HG03520 (cell line): ENCODE data around the gene NXN.
"Not testable (repeated sequence)": the region's sequence is repeated elsewhere in the genome, so short reads cannot be mapped to it uniquely, and the experiment has no call there.

ENCODE experiments used
- ATAC-seq: cut with Tn5 transposase; IDR thresholded peaks from one replicate; pipeline ENCODE4 v1.9.1; 2021; ENCODE audit warnings: mild to moderate bottlenecking, moderate library complexity; ENCODE audit not compliant: unreplicated experiment

Gene NXN

DNA sequence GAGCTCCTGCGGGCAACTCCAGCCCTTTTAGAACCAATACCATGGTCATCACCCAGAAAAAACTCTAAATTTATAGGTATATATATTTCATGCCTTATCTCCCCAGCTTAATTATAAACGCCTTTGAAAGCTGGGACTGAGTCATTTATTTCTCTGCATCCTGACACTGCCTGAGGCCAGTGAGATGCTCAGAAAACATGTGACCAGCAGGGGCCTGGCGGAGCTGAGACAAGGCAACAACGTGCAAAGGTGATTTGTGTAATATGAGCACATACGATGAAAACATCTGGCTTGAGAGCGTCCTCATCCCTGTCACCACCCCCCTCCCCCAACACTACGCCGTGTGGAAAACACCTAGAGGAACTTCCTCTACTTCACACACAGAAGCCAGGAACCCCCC is 22.7 kb downstream of the NXN start:
- no peak for ATAC-seq

DNA sequence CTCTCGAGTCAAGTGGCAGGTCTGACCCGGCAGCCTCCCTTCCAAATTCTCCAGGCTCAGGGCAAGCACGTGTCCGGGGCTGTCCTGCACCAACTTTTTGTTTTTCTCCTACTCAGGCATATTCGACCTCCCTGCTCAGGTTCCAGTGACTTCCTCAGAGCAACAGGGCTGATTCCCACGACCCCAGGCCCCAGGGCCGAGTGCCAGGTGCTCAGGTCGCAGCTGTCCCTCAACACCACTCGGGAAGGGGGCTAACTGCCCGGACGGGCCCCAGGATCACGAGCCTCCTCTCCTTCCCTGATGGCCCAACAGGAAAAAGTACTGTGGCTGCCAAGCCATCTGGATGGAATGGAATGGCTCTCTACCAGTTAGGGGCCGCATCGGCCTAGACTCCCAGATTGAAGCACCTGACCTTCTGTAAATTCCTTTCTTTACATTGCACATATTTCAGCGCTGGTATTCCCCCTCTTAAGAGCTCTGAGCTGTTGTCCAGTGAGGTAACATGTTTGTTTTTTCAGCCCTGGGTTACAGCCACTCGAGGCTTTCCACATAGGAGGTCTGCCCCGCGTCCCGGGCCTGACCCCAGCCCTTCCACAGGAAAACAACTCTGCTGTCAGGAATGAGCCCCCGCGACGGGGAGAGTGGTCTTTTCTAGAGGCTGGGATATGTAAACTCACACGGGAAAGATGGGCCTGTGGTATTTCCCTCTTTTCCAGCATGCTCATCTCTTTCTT is 25.0 kb downstream of the NXN start:
- ATAC-seq = no peak

DNA sequence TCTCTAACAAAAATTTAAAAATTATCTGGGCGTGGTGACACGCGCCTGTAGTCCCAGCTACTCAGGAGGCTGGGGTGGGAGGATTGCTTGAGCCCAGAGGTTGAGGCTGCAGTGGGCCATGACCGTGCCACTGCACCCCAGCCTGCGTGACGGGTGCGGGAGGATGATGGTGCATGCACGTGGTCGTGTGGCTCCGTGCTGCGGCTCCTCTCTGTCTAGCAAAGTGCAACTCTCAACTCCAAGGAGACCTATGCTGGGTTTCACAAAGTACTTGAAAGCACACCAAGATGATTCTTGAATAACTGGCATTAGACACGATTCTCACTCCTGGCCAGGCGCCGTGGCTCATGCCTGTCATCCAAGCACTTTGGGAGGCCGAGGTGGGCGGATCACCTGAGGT is 25.8 kb downstream of the NXN start:
- ATAC-seq = no peak

DNA sequence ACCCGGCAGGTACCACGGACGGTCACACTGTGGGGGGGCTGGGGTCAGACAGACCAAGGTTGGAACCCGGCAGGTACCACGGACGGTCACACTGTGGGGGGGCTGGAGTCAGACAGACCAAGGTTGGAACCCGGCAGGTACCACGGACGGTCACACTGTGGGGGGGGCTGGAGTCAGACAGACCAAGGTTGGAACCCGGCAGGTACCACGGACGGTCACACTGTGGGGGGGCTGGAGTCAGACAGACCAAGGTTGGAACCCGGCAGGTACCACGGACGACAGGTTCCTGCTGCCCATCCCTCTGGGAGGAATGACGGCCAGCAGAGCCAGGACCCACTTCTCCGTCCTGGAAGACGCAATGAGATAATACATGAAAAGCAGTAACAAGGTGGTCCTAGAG is 27.0 kb downstream of the NXN start:
- not testable (repeated sequence) for ATAC-seq

DNA sequence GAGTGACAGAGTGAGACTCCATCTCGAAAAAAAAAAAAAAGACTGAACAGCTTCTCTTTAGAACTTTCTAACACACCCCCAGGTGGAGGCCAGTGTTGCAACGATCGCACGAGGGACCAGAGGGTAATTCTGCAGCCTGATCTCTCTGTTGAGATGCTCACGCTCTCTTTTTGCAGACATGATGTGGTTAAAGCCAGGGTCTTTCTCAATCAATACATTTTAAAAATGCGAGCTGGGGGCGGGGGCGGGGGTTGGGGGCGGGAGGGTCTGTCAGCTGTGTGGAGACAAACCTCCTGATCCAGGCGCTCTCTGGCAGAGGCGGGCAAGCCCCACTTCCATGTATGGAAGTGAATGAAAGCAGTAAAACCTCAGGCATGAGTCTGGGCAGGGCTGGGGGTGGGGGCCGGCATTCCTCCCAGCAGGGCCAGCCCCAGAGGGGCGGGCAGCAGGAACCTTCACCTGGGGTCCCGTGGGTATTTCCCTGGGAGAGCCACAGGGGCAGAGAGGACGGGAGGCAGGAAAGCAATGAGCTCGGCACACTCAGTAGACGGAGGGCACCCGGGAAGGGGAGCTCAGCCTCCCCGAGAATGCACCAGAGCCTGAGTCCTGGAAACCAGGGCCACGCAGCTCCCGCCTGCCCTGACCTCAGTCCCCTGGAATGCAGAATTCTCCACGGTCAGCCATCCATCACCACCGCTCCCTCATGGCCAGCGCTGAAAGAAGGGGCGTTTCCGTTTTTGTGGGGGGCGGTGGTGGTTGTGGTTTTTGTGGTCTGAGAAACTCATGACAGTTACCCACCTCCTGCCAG is 28.0 kb downstream of the NXN start:
- ATAC-seq = no peak

DNA sequence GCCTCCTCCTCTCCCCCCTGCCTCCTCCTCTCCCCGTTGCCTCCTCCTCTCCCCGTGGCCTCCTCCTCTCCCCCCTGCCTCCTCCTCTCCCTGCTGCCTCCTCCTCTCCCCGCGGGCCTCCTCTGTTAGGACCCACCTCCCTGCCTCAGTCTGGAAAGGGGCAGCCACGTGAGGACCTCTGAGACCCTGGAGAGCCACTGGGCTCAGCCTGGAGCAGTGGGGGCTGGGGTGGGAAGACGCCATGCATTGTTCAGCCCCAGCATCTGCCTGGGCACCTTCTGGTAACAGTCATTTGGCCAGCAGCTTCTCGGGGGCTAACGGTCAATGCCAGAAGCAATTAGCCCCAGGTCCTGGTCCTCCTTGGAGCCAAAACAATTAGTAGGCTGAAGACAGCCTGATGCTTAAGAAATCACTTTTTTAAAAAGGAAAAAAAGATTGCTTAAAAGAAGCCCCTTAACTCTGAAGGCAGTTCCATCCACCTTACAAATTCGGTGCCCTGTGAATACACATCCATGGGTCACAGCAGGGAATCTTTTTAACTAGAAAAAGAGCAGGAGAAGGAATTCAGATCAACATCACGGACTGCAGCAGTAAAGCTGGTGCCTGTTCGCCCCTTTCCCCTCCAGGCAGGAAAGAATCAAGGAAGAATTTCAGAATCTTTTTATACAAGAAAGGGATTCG is 29.8 kb downstream of the NXN start:
- ATAC-seq = no peak

DNA sequence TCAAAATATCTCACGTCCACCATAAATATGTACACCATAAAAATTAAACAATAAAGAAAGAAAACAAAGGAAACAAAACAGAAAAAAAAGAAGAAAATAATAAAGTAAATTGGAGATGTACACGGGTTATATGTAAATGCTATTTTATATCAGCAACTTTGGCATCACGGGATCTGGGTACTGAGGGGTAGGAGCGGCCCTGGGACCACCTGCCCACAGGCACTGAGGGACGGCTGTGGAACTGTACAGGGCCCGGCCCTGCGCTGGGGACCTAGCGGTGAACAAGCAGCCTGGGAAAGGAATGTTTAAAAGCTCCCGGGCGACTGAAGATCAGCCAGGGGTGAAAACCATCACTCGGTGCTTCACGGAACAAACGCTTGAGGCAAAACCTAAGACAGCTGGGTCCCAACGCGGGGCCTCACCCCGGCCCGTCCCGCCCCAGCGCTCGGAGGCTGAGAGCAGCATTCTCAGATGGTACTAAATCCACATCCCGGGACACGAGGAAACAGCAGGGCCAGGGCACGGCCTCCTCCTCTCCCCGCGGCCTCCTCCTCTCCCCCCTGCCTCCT is 31.2 kb downstream of the NXN start:
- ATAC-seq = no peak

DNA sequence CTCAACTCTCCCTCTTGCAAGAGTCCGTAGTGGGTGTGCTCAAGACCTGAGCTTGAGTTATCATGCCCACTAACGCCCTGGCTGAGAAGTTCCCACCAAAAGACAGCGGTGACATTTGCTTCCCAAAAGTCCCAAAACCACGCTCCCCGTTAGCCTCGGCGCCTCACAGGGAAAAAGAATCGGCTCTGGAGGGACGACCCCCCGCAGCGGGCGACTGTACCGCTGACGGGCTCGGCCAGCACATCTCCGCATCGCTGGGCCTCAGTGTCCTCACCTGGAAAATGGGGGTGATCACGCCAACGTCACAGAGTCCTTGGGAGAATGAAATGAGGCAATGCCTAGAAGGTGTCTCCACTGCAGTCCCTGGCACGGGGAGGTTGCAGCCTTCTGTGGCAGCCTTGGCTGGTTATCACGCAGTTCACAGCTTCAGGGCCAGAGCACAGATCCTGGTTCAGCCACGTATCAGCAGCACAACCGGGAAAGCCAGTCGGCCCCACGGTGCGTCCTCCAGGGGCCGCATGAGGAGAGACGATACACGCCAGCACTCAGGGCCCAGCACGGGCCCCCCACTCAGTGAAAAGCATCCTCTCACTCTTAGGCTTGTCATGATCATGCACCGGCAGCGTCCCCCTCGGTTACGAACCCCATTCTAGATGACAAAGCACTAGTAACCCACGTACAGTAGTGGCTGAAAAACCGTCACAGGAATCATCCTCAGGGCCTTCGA is 32.9 kb downstream of the NXN start:
- ATAC-seq = no peak

DNA sequence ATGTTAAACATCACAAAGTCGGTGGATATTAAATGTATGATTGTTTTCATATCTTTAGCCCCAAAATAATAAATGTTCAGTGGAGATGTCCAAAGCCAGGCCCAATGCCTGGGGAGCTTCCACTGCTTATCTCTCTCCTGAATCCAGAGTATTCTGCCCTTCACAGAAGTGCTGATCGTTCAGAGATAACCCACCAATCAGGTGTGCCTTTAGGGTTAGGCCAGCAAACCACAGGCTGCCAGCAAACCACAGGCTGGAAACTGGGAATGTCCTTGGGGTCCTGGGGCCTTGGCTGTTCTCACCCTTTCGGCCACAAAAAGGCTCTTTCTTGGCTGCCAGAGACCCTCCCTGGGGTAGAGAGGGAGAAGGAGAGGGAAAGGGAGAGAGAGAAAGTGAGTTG is 33.9 kb downstream of the NXN start:
- no peak for ATAC-seq

DNA sequence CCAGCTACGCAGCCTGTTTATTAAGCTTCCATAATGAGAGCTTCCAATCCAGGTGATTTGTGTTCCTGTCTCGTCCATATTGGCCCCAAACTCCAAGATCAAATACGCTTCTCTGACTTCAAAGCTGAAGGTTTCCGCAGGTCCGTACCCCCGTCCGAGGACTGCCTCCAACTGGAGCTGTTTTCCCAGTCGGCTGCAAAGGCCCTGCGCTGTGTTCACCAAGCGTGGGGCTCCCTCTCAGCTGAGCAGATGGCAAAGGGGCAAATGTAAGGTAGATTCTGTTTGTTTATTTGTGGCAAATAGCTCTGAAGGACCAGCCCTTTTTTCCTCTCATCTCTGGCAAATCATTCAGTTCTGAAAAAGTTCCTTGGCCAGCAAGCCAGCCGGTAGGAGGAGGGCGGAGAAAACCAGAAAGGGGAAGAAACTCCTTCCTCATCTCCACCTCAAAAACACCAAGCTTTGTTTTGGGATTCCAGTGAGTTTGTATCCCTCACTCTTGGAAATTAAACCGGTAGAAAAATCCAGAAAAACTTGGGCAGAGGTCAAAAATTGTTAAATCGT is 35.2 kb downstream of the NXN start:
- no peak for ATAC-seq

DNA sequence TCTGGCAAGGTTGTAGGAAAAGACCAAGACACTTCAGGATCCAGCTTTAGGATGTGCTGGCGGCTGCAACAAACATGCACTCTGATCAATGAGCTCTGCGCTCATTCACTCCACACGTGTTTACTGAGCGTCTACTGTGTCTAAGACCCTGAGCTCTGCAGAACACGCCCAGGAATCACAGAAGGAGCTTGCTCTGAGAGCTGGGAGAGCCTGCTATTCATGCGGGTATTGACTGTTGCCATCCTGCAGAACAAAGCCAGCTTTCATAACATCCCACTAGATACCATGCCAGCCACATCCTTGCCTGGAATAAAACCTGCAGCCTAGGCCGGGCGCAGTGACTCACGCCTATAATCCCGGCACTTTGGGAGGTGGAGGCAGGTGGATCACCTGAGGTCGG is 44.1 kb downstream of the NXN start:
- no peak for ATAC-seq

DNA sequence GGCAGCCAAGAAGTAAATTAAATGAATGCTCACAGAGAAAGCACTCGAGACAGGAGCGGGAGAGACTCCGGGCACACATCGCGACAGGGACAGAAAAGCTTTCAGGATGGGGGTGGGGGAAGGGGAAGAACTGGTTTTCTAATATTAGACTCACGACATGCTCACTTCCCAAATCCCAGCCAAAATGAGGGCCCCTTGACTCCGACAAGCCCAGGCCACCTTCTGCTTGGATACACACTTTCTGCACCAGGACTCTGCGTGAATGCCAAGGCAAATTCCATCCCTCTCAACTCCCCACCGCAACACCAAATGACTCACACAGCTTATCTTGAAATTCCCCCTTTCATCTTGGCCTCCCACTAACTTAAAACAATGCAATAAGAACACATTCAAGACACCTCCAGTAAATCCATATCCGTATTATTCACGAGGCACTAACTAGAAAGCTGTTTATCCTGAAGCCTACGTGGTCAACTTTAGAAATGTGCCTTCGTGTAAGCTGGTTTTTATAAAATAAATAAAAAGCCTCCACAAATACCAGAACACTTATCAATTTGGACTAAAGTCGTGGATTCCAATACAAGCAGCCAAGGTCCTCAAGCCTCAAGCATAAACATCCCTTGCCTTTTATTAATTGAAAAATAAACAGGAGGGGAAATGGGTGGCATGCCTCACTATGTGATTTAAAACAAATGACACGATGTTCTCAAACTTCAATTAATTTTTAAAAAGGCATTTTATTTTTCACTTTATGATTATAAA is 46.1 kb downstream of the NXN start:
- ATAC-seq = no peak

DNA sequence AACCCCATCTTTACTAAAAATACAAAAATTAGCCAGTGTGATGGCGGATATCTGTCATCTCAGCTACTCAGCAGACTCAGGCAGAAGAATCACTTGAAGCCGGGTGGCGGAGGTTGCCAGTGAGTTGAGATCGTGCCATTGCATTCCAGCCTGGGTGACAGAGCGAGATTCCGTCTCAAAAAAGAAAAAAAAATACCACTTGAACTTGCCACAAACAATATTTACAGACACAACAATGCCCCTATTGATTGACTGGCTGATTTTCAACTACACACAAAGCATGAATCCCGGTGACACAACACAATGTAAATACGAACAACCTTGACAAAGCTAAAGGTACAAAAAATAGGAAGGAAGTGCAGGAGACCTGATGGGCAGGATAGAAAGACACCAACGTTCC is 49.3 kb downstream of the NXN start:
- no peak for ATAC-seq

DNA sequence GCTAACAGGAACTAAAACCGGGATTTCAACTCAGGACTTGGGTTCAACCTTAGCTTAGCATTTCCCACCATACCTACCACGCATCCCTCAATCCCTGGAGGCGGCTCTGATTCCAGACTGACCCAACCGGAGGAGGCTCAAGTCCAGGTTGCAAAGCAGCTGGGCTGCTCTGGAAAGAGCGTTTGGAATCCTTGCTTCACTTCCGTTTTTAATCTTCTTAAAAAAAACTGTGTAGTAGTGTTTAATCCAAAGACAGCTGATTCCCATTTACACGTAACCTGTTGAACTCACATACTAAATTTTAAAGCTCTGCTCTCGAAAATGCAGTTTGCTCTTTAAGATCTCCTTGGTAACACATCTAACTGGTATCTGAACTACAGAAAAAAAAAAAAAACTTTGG is 50.0 kb downstream of the NXN start:
- ATAC-seq = no peak

DNA sequence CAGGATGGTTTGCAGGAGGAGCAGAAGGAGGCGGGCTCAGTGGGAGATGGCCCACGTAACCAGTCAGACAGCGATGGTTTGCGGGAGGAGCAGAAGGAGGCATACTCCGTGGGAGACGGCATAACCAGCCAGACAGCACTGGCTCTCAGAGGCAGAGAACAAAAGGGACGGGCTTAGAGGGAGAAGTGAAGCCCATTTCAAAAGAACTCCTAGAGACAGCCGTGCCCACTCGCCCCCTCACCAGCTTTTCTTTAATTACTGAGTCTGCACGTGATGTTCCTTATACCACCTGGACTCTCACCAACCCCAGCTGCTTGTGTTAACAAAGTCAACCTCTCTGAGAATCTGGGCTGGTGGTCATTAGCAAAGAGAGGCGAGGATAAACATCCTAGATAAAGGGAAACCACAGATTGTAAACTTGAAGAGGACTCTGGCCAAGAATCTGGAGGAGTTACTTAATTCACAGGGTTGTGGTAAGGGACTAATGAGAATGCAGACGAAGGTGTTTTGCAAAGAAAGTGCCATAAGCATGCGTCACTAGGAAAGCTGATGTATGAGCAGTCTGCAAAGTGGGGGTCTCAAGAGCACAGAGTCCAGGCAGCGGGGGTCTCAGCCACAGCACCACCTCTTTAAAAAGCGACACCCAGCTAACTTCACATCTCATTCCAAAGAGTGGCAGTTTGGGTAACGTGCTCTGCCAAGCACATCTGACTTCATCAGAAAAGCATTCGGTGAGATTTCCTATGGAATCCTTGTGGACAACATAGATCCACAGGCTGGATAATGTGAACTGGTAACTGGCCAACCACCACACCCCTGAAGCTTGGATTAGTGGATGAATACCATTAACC is 51.7 kb downstream of the NXN start:
- no peak for ATAC-seq

DNA sequence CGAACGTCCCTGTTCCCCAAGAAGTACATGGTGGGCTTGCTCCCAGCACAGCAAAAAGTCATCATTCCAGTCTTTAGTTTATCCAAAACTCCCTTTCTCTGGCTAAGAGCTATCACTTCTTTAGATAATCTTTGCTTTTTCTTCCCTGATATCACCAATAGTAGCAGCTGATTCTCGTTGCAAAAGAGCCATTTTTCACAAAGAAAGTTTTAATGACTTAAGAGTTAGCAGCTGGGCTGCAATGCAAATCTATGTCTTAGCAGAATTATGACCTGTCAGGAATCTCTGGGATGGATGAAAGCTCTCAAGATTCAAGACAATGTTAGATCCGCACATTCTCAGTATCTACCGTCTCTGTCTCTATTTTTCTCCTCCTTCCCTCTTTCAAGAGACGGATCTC is 53.8 kb downstream of the NXN start:
- no peak for ATAC-seq

DNA sequence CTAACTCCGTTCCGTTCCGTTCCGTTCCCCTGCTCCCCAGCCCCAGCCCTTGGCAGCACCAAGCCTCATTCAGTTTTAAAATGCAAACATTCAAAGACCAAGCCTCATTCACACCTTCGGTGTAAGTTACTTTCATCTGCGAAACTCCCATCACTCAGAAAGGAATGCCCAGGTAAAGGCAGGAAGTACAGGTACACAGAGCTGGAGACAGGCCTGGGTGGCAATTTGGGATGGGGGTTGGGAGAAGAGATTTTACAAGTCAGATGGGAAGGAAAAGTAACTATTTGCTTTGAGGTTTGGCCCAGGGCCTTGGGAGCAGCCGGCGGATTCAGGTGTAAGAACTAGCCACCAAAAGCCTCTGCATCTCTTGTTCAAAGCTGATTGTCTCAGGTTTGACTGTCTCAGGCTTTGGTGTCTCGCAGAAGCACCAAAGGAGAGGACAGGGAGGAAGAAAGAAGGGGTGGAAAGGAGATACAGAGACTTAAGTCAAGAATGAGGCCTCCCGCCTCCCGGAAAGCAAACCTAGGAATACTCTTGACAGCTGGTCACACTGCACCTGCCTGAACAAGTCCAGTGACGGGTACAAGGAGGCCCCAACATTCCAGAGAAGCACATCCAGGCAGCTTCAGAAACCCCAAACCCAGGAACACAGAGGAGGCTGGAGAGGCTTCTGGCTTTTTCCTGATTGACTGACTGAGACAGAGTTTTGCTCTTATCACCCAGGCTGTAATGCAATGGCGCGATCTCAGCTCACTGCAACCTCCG is 54.7 kb downstream of the NXN start:
- ATAC-seq = no peak

DNA sequence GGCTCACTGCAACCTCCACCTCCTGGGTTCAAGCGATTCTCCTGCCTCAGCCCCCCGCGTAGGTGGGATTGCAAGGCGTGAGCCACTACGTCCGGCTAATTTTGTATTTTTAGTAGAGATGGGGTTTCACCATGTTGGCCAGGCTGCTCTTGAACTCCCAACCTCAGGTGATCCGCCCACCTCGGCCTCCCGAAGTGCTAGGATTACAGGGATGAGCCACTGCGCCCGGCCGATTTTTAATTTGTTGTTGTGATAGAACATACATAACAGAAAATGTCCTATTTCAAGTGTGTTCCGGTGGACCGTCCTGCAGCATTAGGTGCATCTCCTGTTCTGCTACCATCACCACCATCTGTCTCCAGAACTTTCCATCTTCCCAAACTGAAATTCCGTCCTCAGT is 55.3 kb downstream of the NXN start:
- not testable (repeated sequence) for ATAC-seq
